Measurements from ENCODE around the gene TRMT61B. TPM values are rescaled to one million over a fixed set of nuclear protein-coding genes. Genes with fewer than 3 reads are reported as not detected.

Gene TRMT61B
- total and polyA plus RNA-seq, 4 donors: 16.9 to 24.5 (median 22.9) TPM

DNA sequence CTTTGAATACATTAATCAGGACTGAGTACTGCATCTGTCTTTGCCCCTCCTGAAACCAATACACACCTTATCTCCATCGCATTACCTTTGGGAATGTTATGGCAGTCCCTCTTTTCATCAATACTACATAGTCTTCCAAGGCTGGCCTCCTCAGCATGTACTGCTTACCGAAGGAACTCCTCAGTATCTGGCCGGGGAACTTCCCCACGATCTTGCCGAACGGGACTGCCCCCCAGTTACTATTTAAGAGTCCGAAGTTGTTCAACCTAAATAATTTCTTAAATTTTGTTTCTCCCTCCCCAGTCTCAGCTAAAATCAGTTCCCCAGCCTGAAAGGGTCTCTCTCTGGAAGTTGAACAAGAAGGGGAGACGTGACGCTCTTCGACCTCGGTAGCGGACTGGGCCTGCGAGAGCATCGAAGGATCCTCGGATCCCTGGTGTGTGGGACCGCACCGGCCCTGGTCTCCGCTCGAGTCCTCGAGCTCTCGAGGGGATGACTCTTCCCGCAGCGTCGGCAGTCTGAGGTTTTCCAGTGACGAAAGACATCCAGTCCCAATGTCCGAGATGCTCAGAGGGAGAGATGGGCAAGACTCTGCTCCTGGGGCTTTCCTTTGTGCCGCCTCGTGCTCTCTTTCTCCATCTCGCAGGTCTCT, 489 bp downstream of the TRMT61B start:
- no peaks in the 10 kb centered on the region for H3K27me3 ChIP-seq (ENCODE audit: control insufficient read depth, insufficient read depth, low read length)
- H3K4me3 ChIP-seq (ENCODE audit: low read depth, low read length): peak overlapping the region; percentile 92
- peaks cover 26% of the 10 kb centered on the region for H3K4me1 ChIP-seq (ENCODE audit: control insufficient read depth, insufficient read depth, low read length)
- H3K9me3 ChIP-seq (ENCODE audit: control insufficient read depth, insufficient read depth, low read length): no peaks in the 10 kb centered on the region
- peak in 1 of 6 donors; percentile 15 for DNase-seq (ENCODE audit: low read depth in 4 of 6, low spot score in 6 of 6)
- peaks cover 3% of the 10 kb centered on the region for H3K36me3 ChIP-seq (ENCODE audit: control insufficient read depth, insufficient read depth, low read length)
- peak overlapping the region; percentile 50 for H3K27ac ChIP-seq (ENCODE audit: low read depth, low read length)
- 0% methylated on average over 28 of the region's 29 CpGs for WGBS (ENCODE audit: insufficient coverage)

DNA sequence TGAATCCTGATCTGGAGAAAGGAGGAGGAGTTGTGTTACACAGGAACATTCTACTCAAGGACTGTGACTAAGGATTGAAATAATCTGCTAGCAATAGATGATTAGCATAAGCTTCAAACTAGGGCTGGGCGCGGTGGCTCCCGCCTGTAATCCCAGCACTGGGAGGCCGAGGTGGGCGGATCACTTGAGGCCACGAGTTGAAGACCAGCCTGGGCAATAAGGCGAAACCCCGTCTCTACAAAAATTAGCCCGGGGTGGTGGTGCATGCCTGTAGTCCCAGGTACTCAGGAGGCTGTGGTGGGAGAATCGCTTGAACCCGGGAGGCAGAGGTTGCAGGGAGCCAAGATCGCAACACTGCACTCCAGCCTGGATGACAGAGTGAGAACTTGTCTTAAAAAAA, 1.5 kb downstream of the TRMT61B start:
- no peaks in the 10 kb centered on the region for H3K27me3 ChIP-seq (ENCODE audit: control insufficient read depth, insufficient read depth, low read length)
- peaks cover 3% of the 10 kb centered on the region for H3K36me3 ChIP-seq (ENCODE audit: control insufficient read depth, insufficient read depth, low read length)
- no peaks in the 10 kb centered on the region for H3K9me3 ChIP-seq (ENCODE audit: control insufficient read depth, insufficient read depth, low read length)
- H3K4me3 ChIP-seq (ENCODE audit: low read depth, low read length): peak overlapping the region; percentile 92
- peaks cover 26% of the 10 kb centered on the region for H3K4me1 ChIP-seq (ENCODE audit: control insufficient read depth, insufficient read depth, low read length)
- WGBS (ENCODE audit: insufficient coverage): 72% methylated on average over 10 of the region's 12 CpGs
- no peak for DNase-seq (ENCODE audit: low read depth in 4 of 6, low spot score in 6 of 6)
- no peak overlapping the region for H3K27ac ChIP-seq (ENCODE audit: low read depth, low read length)

DNA sequence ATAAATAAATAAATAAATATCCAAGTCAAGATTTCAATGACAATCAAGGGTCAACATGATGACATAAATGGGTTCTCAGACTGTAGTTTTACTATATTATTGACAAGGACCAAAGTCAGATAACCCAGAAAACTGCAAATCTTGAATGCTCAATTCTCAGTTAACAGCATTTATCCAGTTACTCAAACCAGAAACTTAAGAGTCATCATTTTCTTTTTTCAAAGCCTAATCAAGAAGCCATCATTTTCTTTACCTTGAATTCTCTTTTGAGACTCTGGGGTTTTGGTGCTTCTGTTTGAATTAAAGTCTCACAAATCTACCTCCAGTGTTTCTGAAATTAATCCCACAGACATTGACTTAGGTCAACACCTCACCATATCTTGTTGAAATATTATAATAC, 14.1 kb downstream of the TRMT61B start:
- Histone ChIP-seq H3K4me3 (ENCODE audit: low read depth, low read length) (no peak overlapping the region), H3K4me1 (ENCODE audit: control insufficient read depth, insufficient read depth, low read length) (no peaks in the 10 kb centered on the region), H3K27me3 (ENCODE audit: control insufficient read depth, insufficient read depth, low read length) (no peaks in the 10 kb centered on the region), H3K27ac (ENCODE audit: low read depth, low read length) (no peak overlapping the region), H3K9me3 (ENCODE audit: control insufficient read depth, insufficient read depth, low read length) (no peaks in the 10 kb centered on the region), H3K36me3 (ENCODE audit: control insufficient read depth, insufficient read depth, low read length) (peaks cover 2% of the 10 kb centered on the region)
- no peak for DNase-seq (ENCODE audit: low read depth in 4 of 6, low spot score in 6 of 6)

DNA sequence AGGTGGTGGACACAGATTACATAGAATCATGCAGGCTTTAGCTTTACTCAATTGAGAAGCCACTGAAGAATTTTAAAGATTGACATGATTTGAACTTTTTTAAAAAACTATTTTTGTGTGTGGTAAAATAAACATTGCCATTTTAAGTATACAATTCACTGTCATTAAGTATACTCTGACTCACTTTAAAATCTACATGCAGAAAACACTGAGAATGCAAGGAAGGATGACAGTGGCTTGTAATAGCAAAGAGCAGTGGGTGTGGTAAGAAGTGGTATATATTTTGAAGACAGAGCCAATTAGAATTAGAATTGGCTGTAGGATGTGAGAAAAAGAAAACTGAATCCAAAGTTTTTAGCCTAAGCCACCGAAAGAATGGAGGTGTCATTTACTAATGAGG, 14.9 kb downstream of the TRMT61B start:
- no peak for DNase-seq (ENCODE audit: low read depth in 4 of 6, low spot score in 6 of 6)
- Histone ChIP-seq H3K27me3 (ENCODE audit: control insufficient read depth, insufficient read depth, low read length) (no peaks in the 10 kb centered on the region), H3K4me1 (ENCODE audit: control insufficient read depth, insufficient read depth, low read length) (no peaks in the 10 kb centered on the region), H3K27ac (ENCODE audit: low read depth, low read length) (no peak overlapping the region), H3K4me3 (ENCODE audit: low read depth, low read length) (no peak overlapping the region), H3K36me3 (ENCODE audit: control insufficient read depth, insufficient read depth, low read length) (peaks cover 2% of the 10 kb centered on the region), H3K9me3 (ENCODE audit: control insufficient read depth, insufficient read depth, low read length) (no peaks in the 10 kb centered on the region)
- 91% methylated on average over 1 of the region's 1 CpG for WGBS (ENCODE audit: insufficient coverage)

DNA sequence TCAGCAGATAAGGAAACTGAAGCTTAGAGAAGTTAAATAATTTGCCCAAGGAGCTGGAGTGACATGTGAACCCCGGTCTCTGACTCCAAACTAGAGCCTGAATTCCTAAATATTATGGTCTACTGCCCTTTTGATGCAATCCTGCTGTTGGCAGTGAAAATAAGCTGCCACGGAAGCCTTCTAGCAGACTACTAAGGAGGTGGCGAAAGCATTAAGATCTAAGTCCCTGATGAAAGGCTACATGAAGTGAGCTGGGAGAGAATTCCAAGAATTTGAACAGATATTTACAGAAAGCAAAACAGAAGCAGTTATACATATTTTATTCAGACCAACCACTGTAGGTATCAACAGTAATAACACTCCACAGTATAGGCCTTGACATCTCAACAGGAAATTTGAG, 28.1 kb downstream of the TRMT61B start:
- WGBS (ENCODE audit: insufficient coverage): 88% methylated on average over 2 of the region's 3 CpGs

DNA sequence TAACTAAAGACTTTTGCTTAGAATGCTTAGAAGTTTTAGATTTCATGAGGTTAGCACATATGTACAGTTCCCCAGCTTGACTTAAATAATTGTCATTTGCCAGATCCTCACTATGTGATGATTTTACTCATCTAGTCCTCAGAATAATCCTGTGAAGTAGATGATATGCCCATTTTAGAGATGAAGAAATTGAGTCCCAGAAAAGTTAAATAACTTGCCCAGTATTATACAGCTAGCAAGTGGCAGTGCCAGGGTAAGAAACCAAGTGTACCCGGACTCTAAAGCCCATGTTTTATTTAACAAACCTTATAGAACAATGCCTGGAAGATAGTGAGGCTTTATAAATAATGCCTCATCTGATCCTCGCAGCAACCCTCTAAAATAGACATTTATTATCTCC, 31.1 kb downstream of the TRMT61B start:
- no peak for DNase-seq (ENCODE audit: low read depth in 4 of 6, low spot score in 6 of 6)
- H3K27me3 ChIP-seq (ENCODE audit: control insufficient read depth, insufficient read depth, low read length): no peaks in the 10 kb centered on the region
- no CpG with 5 or more reads among the region's 2 CpGs for WGBS (ENCODE audit: insufficient coverage)
- H3K4me1 ChIP-seq (ENCODE audit: control insufficient read depth, insufficient read depth, low read length): no peaks in the 10 kb centered on the region
- H3K4me3 ChIP-seq (ENCODE audit: low read depth, low read length): no peak overlapping the region
- no peaks in the 10 kb centered on the region for H3K9me3 ChIP-seq (ENCODE audit: control insufficient read depth, insufficient read depth, low read length)
- no peak overlapping the region for H3K27ac ChIP-seq (ENCODE audit: low read depth, low read length)
- H3K36me3 ChIP-seq (ENCODE audit: control insufficient read depth, insufficient read depth, low read length): no peaks in the 10 kb centered on the region

More for the DNA sequence above, 28.1 kb downstream of the TRMT61B start:
- DNase-seq (ENCODE audit: low read depth in 4 of 6, low spot score in 6 of 6): no peak
- H3K36me3 ChIP-seq (ENCODE audit: control insufficient read depth, insufficient read depth, low read length): no peaks in the 10 kb centered on the region
- H3K4me3 ChIP-seq (ENCODE audit: low read depth, low read length): no peak overlapping the region
- H3K27ac ChIP-seq (ENCODE audit: low read depth, low read length): no peak overlapping the region
- no peaks in the 10 kb centered on the region for H3K4me1 ChIP-seq (ENCODE audit: control insufficient read depth, insufficient read depth, low read length)
- H3K27me3 ChIP-seq (ENCODE audit: control insufficient read depth, insufficient read depth, low read length): no peaks in the 10 kb centered on the region
- H3K9me3 ChIP-seq (ENCODE audit: control insufficient read depth, insufficient read depth, low read length): no peaks in the 10 kb centered on the region

DNA sequence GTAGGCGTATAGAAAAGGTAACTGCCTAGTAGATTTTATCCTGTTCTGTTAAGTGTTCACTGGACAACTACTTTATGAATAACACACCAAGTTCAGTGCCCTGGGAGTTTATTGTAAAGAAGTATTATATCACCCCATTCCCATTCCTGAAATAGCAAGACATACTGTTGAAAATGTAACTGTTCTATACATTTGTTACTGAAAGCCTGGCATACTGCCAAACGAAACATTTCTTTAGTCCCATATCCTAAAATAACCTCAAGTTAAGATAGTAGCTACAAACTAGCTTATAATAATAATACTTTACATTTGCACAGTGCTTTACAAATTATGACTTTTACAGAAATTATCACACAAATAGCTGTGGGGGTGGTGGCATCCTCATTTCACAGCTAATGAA, 34.3 kb downstream of the TRMT61B start:
- Histone ChIP-seq H3K36me3 (ENCODE audit: control insufficient read depth, insufficient read depth, low read length) (no peaks in the 10 kb centered on the region), H3K27ac (ENCODE audit: low read depth, low read length) (no peak overlapping the region), H3K4me3 (ENCODE audit: low read depth, low read length) (no peak overlapping the region), H3K9me3 (ENCODE audit: control insufficient read depth, insufficient read depth, low read length) (no peaks in the 10 kb centered on the region), H3K4me1 (ENCODE audit: control insufficient read depth, insufficient read depth, low read length) (no peaks in the 10 kb centered on the region), H3K27me3 (ENCODE audit: control insufficient read depth, insufficient read depth, low read length) (no peaks in the 10 kb centered on the region)
- DNase-seq (ENCODE audit: low read depth in 4 of 6, low spot score in 6 of 6): no peak
- no CpG with 5 or more reads among the region's 2 CpGs for WGBS (ENCODE audit: insufficient coverage)

DNA sequence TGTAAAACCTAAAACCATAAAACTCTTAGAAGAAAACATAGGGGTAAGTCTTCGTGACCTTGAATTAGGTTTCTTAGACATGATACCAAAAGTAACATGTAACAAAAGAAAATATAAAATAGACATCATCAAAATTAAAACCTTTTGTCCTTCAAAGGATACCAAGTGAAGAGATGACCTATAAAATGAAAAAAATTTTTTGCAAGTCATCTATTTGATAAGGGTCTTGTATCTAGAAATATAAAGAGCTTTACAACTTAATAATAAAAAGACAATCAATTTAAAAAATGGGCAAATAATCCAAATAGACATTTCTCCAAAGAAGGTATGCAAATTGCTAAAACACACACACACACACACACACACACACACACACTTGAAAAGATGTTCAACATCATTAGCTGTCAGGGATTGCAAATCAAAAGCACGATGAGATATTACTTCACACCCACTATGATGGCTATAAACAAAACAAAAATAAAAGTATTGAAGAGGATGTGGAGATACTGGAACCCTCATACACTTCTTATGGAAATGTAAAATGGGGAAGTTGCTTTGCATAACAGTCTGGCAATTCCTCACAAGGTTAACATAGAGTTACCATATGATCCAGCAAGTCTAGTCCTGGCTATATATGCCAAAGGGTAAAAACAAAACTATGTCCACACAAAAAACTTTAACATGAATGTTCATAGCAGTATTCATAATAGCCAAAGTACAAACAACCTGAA, 36.2 kb downstream of the TRMT61B start:
- H3K9me3 ChIP-seq (ENCODE audit: control insufficient read depth, insufficient read depth, low read length): no peaks in the 10 kb centered on the region
- WGBS (ENCODE audit: insufficient coverage): no CpG with 5 or more reads among the region's 2 CpGs
- H3K27me3 ChIP-seq (ENCODE audit: control insufficient read depth, insufficient read depth, low read length): no peaks in the 10 kb centered on the region
- H3K27ac ChIP-seq (ENCODE audit: low read depth, low read length): no peak overlapping the region
- no peaks in the 10 kb centered on the region for H3K36me3 ChIP-seq (ENCODE audit: control insufficient read depth, insufficient read depth, low read length)
- no peaks in the 10 kb centered on the region for H3K4me1 ChIP-seq (ENCODE audit: control insufficient read depth, insufficient read depth, low read length)
- no peak overlapping the region for H3K4me3 ChIP-seq (ENCODE audit: low read depth, low read length)
- no peak for DNase-seq (ENCODE audit: low read depth in 4 of 6, low spot score in 6 of 6)

DNA sequence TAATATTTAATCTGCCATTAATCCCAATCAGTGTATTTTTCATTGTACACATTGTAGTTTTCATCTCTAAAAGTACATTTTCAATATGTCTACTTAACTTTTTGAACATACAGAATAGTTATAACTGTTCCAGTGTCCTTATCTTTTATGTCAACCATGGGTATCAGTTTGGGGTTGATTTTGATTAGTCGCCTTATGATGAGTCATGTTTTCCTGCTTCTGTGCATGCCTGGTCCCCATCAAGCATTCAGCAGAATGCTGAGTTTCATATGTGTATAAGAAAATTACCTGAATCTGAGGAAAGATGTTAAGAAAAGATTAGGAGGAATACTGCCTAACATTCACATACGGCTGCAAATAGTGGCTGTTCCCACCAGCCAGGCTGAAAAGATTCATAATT, 41.7 kb downstream of the TRMT61B start:
- H3K9me3 ChIP-seq (ENCODE audit: control insufficient read depth, insufficient read depth, low read length): no peaks in the 10 kb centered on the region
- H3K4me3 ChIP-seq (ENCODE audit: low read depth, low read length): no peak overlapping the region
- no peaks in the 10 kb centered on the region for H3K36me3 ChIP-seq (ENCODE audit: control insufficient read depth, insufficient read depth, low read length)
- no peaks in the 10 kb centered on the region for H3K27me3 ChIP-seq (ENCODE audit: control insufficient read depth, insufficient read depth, low read length)
- no peaks in the 10 kb centered on the region for H3K4me1 ChIP-seq (ENCODE audit: control insufficient read depth, insufficient read depth, low read length)
- WGBS (ENCODE audit: insufficient coverage): 83% methylated on average over 1 of the region's 2 CpGs
- DNase-seq (ENCODE audit: low read depth in 4 of 6, low spot score in 6 of 6): no peak
- no peak overlapping the region for H3K27ac ChIP-seq (ENCODE audit: low read depth, low read length)

DNA sequence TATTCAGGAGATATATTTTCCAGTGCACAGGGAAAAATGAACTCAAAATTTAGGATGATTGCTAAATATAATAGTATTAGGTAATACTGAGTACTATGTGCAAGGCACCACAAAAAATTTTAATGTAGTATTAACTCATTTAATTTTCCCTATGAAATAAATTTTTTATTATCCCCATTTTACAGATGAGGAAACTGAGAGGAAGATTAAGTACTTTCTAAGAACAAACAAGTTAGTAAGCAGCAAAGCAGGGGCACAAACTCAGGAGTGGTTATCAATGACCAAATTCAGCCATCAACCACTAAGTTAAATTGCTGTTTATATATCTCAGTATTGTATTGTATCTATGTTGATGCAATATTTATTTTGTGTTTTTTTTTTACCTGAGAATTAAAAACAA, 45.2 kb downstream of the TRMT61B start:
- Histone ChIP-seq H3K27me3 (ENCODE audit: control insufficient read depth, insufficient read depth, low read length) (no peaks in the 10 kb centered on the region), H3K36me3 (ENCODE audit: control insufficient read depth, insufficient read depth, low read length) (no peaks in the 10 kb centered on the region), H3K9me3 (ENCODE audit: control insufficient read depth, insufficient read depth, low read length) (no peaks in the 10 kb centered on the region), H3K4me1 (ENCODE audit: control insufficient read depth, insufficient read depth, low read length) (no peaks in the 10 kb centered on the region), H3K27ac (ENCODE audit: low read depth, low read length) (no peak overlapping the region), H3K4me3 (ENCODE audit: low read depth, low read length) (no peak overlapping the region)
- no peak for DNase-seq (ENCODE audit: low read depth in 4 of 6, low spot score in 6 of 6)
